ENCODE results near the gene SOHLH2. TPM values are rescaled to one million over a fixed set of nuclear protein-coding genes. Genes with fewer than 3 reads are reported as not detected.

SOHLH2 gene
- total RNA-seq: not detected

- ChIA-PET POLR2A (no interaction called here), CTCF (no interaction called here)
- H3K4me3 Mint-ChIP-seq: no peak within 1 kb of the TSS
- intact Hi-C loops (cut with micrococcal nuclease): no loop called here
- no peak within 1 kb of the TSS for H3K27ac Mint-ChIP-seq
- H3K27me3 Mint-ChIP-seq: peaks cover 4% of the 10 kb centered on the region
- no peaks in the 10 kb centered on the region for H3K36me3 Mint-ChIP-seq
- H3K9me3 Mint-ChIP-seq: no peaks in the 10 kb centered on the region
- no peaks in the 10 kb centered on the region for H3K4me1 Mint-ChIP-seq (ENCODE audit: low read depth)
- DNase-seq: no peak
These were observed at the start of gene SOHLH2 for GRCh38 chr13:36214163-36214921. SOHLH2 (minus strand) TSS chr13:36214556; CDS start chr13:36214526, 30 bp downstream.

GRCh38 chr13:36261976-36262375 lies 47.6 kb upstream of the SOHLH2 start:
- ChIA-PET CTCF (no interaction called here), POLR2A (no interaction called here)
- H3K9me3 Mint-ChIP-seq: no peaks in the 10 kb centered on the region
- DNase-seq: no peak
- H3K27ac Mint-ChIP-seq: no peak overlapping the region
- intact Hi-C loops (cut with micrococcal nuclease): no loop called here
- no peaks in the 10 kb centered on the region for H3K4me1 Mint-ChIP-seq (ENCODE audit: low read depth)
- no peaks in the 10 kb centered on the region for H3K36me3 Mint-ChIP-seq
- H3K4me3 Mint-ChIP-seq: no peak overlapping the region
- peaks cover 3% of the 10 kb centered on the region for H3K27me3 Mint-ChIP-seq

- H3K27me3 Mint-ChIP-seq: peaks cover 4% of the 10 kb centered on the region
- CTCF ChIA-PET: interaction anchor here (1.0 kb wide), 1 partner anchor 22 kb away, joined by 5 read pairs; no protein-coding TSS in a partner anchor
- no peaks in the 10 kb centered on the region for H3K4me1 Mint-ChIP-seq (ENCODE audit: low read depth)
- intact Hi-C loops (cut with micrococcal nuclease): no loop called here
- no peaks in the 10 kb centered on the region for H3K36me3 Mint-ChIP-seq
- H3K9me3 Mint-ChIP-seq: no peaks in the 10 kb centered on the region
- POLR2A ChIA-PET: no interaction called here
- H3K27ac Mint-ChIP-seq: no peak overlapping the region
- DNase-seq: no peak
- H3K4me3 Mint-ChIP-seq: no peak overlapping the region
These were observed 46.7 kb upstream of the SOHLH2 start for GRCh38 chr13:36261011-36261410.

- ChIA-PET POLR2A (no interaction called here), CTCF (interaction anchor here (0.5 to 1.0 kb wide), 2 partner anchors 21 to 23 kb away, joined by 3 to 5 read pairs; no protein-coding TSS in a partner anchor)
- H3K36me3 Mint-ChIP-seq: no peaks in the 10 kb centered on the region
- no peak overlapping the region for H3K27ac Mint-ChIP-seq
- no peak for DNase-seq
- H3K4me3 Mint-ChIP-seq: no peak overlapping the region
- intact Hi-C loops (cut with micrococcal nuclease): no loop called here
- H3K4me1 Mint-ChIP-seq (ENCODE audit: low read depth): no peaks in the 10 kb centered on the region
- H3K9me3 Mint-ChIP-seq: no peaks in the 10 kb centered on the region
- H3K27me3 Mint-ChIP-seq: peaks cover 3% of the 10 kb centered on the region
These were observed 45.2 kb upstream of the SOHLH2 start for GRCh38 chr13:36259361-36260137.

DNA sequence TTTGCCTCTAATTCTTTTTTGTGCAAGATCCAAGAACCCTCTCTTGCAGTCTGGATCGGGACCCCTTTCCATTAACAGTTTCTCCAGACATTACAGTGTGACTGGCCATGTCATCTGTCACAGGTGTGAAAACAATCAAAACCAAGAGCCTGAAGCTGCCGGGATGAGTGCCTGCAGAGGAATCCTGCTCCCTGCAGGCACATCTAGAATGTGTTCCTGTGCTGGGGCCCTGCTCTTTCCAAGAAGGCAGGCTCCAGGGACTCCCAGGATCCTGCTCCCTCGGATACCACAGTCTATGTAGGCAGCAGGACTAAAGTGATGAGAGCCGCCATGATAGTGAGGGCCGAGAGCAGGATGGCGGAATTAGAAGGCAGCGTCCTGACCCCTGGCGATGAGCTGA lies 44.5 kb upstream of the SOHLH2 start:
- H3K27me3 Mint-ChIP-seq: peaks cover 3% of the 10 kb centered on the region
- intact Hi-C loops (cut with micrococcal nuclease): no loop called here
- CTCF ChIA-PET: no interaction called here

GRCh38 chr13:36251526-36251925 lies 37.2 kb upstream of the SOHLH2 start:
- Mint-ChIP-seq H3K9me3 (no peaks in the 10 kb centered on the region), H3K4me3 (no peak overlapping the region), H3K36me3 (no peaks in the 10 kb centered on the region), H3K4me1 (ENCODE audit: low read depth) (no peaks in the 10 kb centered on the region), H3K27ac (no peak overlapping the region), H3K27me3 (peaks cover 6% of the 10 kb centered on the region)
- POLR2A ChIA-PET: no interaction called here
- intact Hi-C loops (cut with micrococcal nuclease): no loop called here
- no peak for DNase-seq
- CTCF ChIA-PET: no interaction called here

More for the DNA sequence above, 44.5 kb upstream of the SOHLH2 start:
- POLR2A ChIA-PET: no interaction called here
- H3K4me3 Mint-ChIP-seq: no peak overlapping the region
- no peaks in the 10 kb centered on the region for H3K4me1 Mint-ChIP-seq (ENCODE audit: low read depth)
- no peaks in the 10 kb centered on the region for H3K9me3 Mint-ChIP-seq
- no peak for DNase-seq
- H3K36me3 Mint-ChIP-seq: no peaks in the 10 kb centered on the region
- H3K27ac Mint-ChIP-seq: no peak overlapping the region

- Mint-ChIP-seq H3K4me1 (ENCODE audit: low read depth) (no peaks in the 10 kb centered on the region), H3K4me3 (no peak overlapping the region), H3K9me3 (no peaks in the 10 kb centered on the region), H3K36me3 (no peaks in the 10 kb centered on the region), H3K27ac (no peak overlapping the region), H3K27me3 (peaks cover 5% of the 10 kb centered on the region)
- ChIA-PET CTCF (no interaction called here), POLR2A (no interaction called here)
- intact Hi-C loops (cut with micrococcal nuclease): no loop called here
- DNase-seq: no peak
These were observed 36.7 kb upstream of the SOHLH2 start for GRCh38 chr13:36251017-36251416.

DNA sequence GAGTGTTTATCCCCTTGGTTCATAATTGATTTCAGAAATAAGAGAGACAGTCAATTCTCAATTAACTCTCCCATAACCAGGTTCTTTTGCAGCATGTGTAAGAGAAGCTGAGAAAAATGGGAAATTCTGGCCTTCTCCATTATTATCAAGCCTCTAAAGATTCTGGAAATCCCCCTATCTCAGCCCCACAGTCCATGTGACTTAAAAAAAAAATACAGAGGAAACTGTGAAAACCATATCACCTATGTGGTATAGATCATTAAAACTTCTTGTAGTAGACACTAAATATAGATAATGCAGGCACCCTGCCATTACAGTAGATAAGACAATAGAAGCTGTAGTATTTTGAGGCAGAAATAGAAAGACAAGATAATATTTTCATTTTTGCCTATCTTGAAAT lies 34.3 kb upstream of the SOHLH2 start:
- no peak for DNase-seq
- POLR2A ChIA-PET: no interaction called here
- no peak overlapping the region for H3K27ac Mint-ChIP-seq
- H3K9me3 Mint-ChIP-seq: no peaks in the 10 kb centered on the region
- H3K4me3 Mint-ChIP-seq: no peak overlapping the region
- H3K27me3 Mint-ChIP-seq: peaks cover 3% of the 10 kb centered on the region
- intact Hi-C loops (cut with micrococcal nuclease): no loop called here
- CTCF ChIA-PET: no interaction called here
- no peaks in the 10 kb centered on the region for H3K4me1 Mint-ChIP-seq (ENCODE audit: low read depth)
- H3K36me3 Mint-ChIP-seq: no peaks in the 10 kb centered on the region

DNA sequence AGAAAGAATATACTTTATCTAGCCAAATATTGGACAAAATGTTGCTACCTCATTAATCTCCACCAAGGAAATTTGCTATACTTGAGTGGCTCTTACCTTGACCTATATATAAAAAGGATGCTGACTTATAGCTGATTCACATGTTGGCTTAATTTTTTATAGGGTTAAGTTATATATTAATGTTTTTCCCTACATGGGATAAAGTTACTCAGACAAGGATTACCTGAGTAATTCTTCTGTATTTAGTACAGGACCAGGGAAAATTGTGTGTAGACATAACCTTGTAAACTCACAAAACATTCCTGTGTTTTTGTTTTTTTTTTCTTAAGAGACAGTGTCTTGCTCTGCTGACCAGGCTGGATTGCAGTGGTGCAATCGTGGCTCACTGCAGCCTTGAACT lies 30.6 kb upstream of the SOHLH2 start:
- ChIA-PET CTCF (no interaction called here), POLR2A (no interaction called here)
- Mint-ChIP-seq H3K9me3 (no peaks in the 10 kb centered on the region), H3K27me3 (peaks cover 3% of the 10 kb centered on the region), H3K27ac (no peak overlapping the region), H3K36me3 (no peaks in the 10 kb centered on the region), H3K4me3 (no peak overlapping the region), H3K4me1 (ENCODE audit: low read depth) (no peaks in the 10 kb centered on the region)
- intact Hi-C loops (cut with micrococcal nuclease): no loop called here
- DNase-seq: no peak

DNA sequence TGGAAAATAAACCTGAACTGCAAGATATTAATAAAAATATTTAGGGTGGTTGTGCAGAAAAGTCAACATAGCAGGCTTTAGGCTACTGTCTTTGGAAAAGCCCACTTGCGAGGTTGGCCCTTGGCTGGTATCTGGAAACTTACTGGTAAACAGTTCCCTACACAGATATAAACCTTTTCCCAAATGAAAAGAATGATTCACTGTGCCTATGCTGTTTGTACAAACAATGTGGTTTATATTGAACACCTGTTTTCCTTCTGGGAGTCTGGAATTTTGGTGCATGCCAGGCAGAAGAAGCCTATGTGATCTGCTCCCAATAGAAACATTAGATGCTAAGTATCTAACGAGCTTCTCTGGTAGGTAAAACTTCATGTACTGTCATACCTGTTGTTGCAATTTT lies 29.7 kb upstream of the SOHLH2 start:
- ChIA-PET CTCF (no interaction called here), POLR2A (no interaction called here)
- H3K27me3 Mint-ChIP-seq: no peaks in the 10 kb centered on the region
- no peaks in the 10 kb centered on the region for H3K4me1 Mint-ChIP-seq (ENCODE audit: low read depth)
- no peak overlapping the region for H3K4me3 Mint-ChIP-seq
- no peaks in the 10 kb centered on the region for H3K9me3 Mint-ChIP-seq
- DNase-seq: no peak
- intact Hi-C loops (cut with micrococcal nuclease): no loop called here
- H3K36me3 Mint-ChIP-seq: no peaks in the 10 kb centered on the region
- H3K27ac Mint-ChIP-seq: no peak overlapping the region

DNA sequence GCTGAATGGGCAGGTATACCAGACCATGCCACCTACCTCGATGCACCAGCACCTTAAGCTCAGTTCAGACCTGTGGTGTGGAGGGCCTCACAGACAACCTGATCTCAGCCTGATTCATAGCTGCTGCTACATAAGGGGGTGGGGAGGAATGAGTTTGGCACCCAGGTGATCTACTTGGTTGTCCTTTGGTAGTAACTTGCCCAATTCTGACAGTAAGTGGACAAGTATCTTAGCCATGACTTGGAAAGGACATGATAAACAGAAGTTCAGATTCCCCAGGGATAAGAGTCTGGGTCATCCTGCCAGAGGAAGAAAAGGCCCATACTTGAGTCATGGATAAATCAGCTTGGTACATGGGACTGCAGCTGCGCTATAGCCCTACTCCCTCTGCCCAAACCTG lies 28.4 kb upstream of the SOHLH2 start:
- POLR2A ChIA-PET: no interaction called here

GRCh38 chr13:36231236-36231635 lies 16.9 kb upstream of the SOHLH2 start:
- ChIA-PET CTCF (no interaction called here), POLR2A (no interaction called here)
- DNase-seq: no peak
- H3K4me3 Mint-ChIP-seq: no peak overlapping the region
- H3K36me3 Mint-ChIP-seq: no peaks in the 10 kb centered on the region
- H3K27me3 Mint-ChIP-seq: peaks cover 5% of the 10 kb centered on the region
- intact Hi-C loops (cut with micrococcal nuclease): no loop called here
- H3K9me3 Mint-ChIP-seq: peaks cover 8% of the 10 kb centered on the region
- no peak overlapping the region for H3K27ac Mint-ChIP-seq
- H3K4me1 Mint-ChIP-seq (ENCODE audit: low read depth): no peaks in the 10 kb centered on the region

More for the DNA sequence above, 28.4 kb upstream of the SOHLH2 start:
- CTCF ChIA-PET: no interaction called here
- intact Hi-C loops (cut with micrococcal nuclease): no loop called here
- no peak for DNase-seq
- H3K4me1 Mint-ChIP-seq (ENCODE audit: low read depth): no peaks in the 10 kb centered on the region
- no peak overlapping the region for H3K27ac Mint-ChIP-seq
- H3K4me3 Mint-ChIP-seq: no peak overlapping the region
- no peaks in the 10 kb centered on the region for H3K27me3 Mint-ChIP-seq
- H3K36me3 Mint-ChIP-seq: no peaks in the 10 kb centered on the region
- no peaks in the 10 kb centered on the region for H3K9me3 Mint-ChIP-seq

DNA sequence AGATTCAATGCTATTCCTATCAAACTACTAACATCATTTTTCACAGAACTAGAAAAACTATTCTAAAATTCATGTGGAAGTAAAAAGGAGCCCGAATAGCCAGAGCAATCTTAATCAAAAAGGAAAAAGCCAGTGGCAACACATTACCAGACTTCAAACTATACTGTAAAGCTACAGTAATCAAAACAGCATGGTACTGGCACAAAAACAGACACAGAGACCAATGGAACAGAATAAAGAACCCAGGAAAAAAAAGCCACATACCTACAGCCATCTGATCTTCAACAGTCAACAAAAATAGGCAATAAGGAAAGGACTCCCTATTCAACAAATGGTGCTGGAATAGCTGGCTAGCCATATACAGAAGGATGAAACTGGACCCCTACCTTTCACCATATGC lies 10.4 kb upstream of the SOHLH2 start:
- Mint-ChIP-seq H3K9me3 (peaks cover 15% of the 10 kb centered on the region), H3K4me3 (no peak overlapping the region), H3K27me3 (no peaks in the 10 kb centered on the region), H3K36me3 (no peaks in the 10 kb centered on the region), H3K27ac (no peak overlapping the region), H3K4me1 (ENCODE audit: low read depth) (no peaks in the 10 kb centered on the region)
- no peak for DNase-seq
- ChIA-PET POLR2A (no interaction called here), CTCF (no interaction called here)
- intact Hi-C loops (cut with micrococcal nuclease): no loop called here

Measured in activated CD4-positive, alpha-beta memory T cell treated with anti-CD3 and anti-CD28 coated beads for 36 hours (primary cell).